Hepatocyte (in vitro differentiated cells): Measurements from ENCODE around the gene DPF3.

Experiments used
- CTCF ChIP-seq: fragments of 200-600 bp; sonication (generic); IDR thresholded peaks from 2 replicates; pipeline ENCODE4 v1.5.1; 2016; ENCODE audit warnings: antibody characterized with exemption, mild to moderate bottlenecking; ENCODE audit not compliant: poor library complexity
- EZH2phosphoT487 ChIP-seq: fragments of 200-600 bp; sonication (generic); IDR thresholded peaks from one replicate; pipeline ENCODE4 v1.6.1; 2018; ENCODE audit warnings: antibody characterized with exemption, mild to moderate bottlenecking, low read depth, moderate library complexity; ENCODE audit not compliant: unreplicated experiment, severe bottlenecking

- no peak for TF ChIP-seq EZH2phosphoT487
- TF ChIP-seq CTCF: no peak
These were observed 317.6 kb downstream of the DPF3 start for GRCh38 chr14:72576258-72576657.
